ENCODE measurements around the gene DYRK1B.
"Not testable (repeated sequence)": the region's sequence is repeated elsewhere in the genome, so short reads cannot be mapped to it uniquely, and the experiment has no call there.

The DYRK1B gene

GRCh38 chr19:39809368-39809767 is 24.6 kb downstream of the DYRK1B start:
- DNase-seq (ENCODE audit: low read depth), result no peak

- not testable (repeated sequence) for DNase-seq (ENCODE audit: low read depth)
Observed at GRCh38 chr19:39808688-39809087, 25.3 kb downstream of the DYRK1B start.

GRCh38 chr19:39807846-39808364 is 26.1 kb downstream of the DYRK1B start:
- DNase-seq (ENCODE audit: low read depth), result no peak

GRCh38 chr19:39805104-39805503 is 28.9 kb downstream of the DYRK1B start:
- no peak for DNase-seq (ENCODE audit: low read depth)

GRCh38 chr19:39802958-39803357 is 31.0 kb downstream of the DYRK1B start:
- DNase-seq (ENCODE audit: low read depth), result no peak

GRCh38 chr19:39797083-39797482 is 36.9 kb downstream of the DYRK1B start:
- no peak for DNase-seq (ENCODE audit: low read depth)

GRCh38 chr19:39796000-39796498 is 37.9 kb downstream of the DYRK1B start:
- DNase-seq (ENCODE audit: low read depth), result no peak

DNA sequence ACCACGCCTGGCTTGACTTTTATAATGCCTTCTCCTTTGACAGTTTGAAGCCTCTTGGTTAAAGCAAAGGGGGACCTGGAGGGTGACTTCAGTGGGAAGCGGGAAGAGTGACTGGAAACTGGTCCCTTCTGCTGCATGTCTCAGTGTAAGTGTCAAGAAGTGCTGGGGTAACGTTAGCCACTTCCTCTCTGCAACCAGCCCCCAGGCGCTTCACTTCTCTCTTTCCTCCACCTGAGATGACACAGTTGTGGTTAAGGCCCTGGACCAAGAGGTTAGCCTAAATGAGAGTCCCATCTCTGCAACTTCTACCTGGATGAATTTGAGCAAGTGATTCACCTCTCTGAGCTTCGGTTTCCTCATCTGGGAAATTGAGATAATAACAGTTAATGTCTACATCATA is 39.0 kb downstream of the DYRK1B start:
- no peak for DNase-seq (ENCODE audit: low read depth)

GRCh38 chr19:39792999-39793546 is 40.9 kb downstream of the DYRK1B start:
- DNase-seq (ENCODE audit: low read depth), result peak; percentile 70

DNA sequence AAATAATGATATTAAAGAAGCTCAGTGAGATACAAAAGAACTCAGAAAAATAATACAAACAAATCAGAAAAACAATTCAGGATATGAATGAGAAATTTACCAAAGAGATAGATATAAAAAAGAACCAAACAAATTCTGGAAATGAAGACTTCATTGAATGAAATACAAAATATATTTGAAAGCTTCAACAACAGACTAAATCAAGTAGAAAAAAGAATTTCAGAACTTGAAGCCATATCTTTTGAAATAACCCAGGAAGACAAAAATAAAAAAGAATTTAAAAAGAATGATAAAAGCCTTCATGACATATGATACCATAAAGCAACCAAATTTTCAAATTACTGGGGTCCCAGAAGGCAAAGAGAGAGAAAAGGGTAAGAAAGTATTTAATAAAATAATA is 45.7 kb downstream of the DYRK1B start:
- no peak for DNase-seq (ENCODE audit: low read depth)

- DNase-seq (ENCODE audit: low read depth), result no peak
Observed at GRCh38 chr19:39780894-39781293, 53.1 kb downstream of the DYRK1B start.

- DNase-seq (ENCODE audit: low read depth), result no peak
Observed at GRCh38 chr19:39778763-39779162, 55.2 kb downstream of the DYRK1B start, which contains the start of gene LEUTX. LEUTX (plus strand) TSS chr19:39778854; CDS start chr19:39778921, 67 bp downstream.

Measured in activated T-cell treated with anti-CD3 and anti-CD28 coated beads for 1 hour (primary cell).